C4-2B (cell line): ENCODE data around the gene RBM4.

Experiments used
- ZFX ChIP-seq: fragments of 450-650 bp; IDR thresholded peaks from 2 replicates; pipeline ENCODE4 v1.6.1; 2017
- TF ChIP-seq, protein P1 (sequence below): fragments of 450-650 bp; conservative IDR thresholded peaks from 2 replicates; pipeline ENCODE4 v1.5.1; 2017; ENCODE audit warnings: mild to moderate bottlenecking

DNA sequence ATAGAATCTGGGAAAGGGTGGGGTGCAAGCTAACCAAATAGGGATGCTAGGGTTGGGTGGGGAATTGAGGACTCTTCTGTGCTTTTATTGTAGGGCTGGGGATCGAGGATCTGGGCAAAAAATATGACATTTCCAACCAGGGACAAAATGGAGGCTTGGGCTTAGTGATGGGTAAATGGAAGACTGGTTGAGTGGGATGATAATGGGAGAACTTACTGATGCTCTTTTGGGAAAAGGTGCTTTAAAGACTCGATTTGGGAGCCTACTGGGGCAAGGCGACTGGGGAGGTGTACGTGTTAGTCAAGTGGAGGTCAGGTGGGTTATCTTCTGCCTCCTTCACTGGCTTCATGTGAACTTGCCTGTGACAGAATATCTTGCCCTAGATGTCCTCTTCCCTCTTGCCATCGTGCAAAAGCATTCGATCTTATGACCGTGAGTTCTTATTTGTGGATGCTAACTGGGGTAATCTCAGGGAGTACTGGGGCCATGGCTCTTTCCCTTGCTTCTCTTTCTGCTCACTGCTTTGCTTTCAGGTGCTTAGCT, 10.4 kb upstream of the RBM4 start:
- TF ChIP-seq, protein P1, sequence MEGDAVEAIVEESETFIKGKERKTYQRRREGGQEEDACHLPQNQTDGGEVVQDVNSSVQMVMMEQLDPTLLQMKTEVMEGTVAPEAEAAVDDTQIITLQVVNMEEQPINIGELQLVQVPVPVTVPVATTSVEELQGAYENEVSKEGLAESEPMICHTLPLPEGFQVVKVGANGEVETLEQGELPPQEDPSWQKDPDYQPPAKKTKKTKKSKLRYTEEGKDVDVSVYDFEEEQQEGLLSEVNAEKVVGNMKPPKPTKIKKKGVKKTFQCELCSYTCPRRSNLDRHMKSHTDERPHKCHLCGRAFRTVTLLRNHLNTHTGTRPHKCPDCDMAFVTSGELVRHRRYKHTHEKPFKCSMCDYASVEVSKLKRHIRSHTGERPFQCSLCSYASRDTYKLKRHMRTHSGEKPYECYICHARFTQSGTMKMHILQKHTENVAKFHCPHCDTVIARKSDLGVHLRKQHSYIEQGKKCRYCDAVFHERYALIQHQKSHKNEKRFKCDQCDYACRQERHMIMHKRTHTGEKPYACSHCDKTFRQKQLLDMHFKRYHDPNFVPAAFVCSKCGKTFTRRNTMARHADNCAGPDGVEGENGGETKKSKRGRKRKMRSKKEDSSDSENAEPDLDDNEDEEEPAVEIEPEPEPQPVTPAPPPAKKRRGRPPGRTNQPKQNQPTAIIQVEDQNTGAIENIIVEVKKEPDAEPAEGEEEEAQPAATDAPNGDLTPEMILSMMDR, result no peak
- TF ChIP-seq ZFX, result no peak
